HK-2 (cell line): ENCODE data around the gene CBLN3.
A peak's percentile ranks its signal among the peaks of the same experiment; 100 is the strongest.

ENCODE experiments used
- DNase-seq: peaks from one replicate; pipeline ENCODE4 v3.0.0-alpha.2; 2018; ENCODE audit not compliant: unreplicated experiment

Gene CBLN3

GRCh38 chr14:24426150-24426911 is 3.1 kb downstream of the CBLN3 start:
- DNase-seq: no peak

DNA sequence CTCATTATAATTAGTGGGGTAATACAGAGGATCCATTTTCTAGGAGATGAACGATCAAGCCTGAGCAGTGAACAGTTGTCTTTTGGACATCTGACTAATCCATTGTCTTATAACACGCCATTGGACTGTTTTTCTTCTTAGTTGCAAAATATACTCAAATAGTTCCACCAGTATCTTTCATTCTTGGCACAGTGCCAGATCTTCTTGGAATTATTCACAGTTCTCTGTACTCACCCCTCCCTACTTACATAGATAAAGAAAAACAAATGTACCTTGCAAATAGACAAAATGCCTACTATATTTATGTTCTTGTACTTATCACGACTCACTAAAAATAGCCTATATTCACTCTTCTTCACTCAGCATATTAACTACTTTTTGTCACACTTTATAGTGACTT is 3.8 kb downstream of the CBLN3 start:
- no peak for DNase-seq

GRCh38 chr14:24422694-24423601 is 6.5 kb downstream of the CBLN3 start:
- DNase-seq: no peak

DNA sequence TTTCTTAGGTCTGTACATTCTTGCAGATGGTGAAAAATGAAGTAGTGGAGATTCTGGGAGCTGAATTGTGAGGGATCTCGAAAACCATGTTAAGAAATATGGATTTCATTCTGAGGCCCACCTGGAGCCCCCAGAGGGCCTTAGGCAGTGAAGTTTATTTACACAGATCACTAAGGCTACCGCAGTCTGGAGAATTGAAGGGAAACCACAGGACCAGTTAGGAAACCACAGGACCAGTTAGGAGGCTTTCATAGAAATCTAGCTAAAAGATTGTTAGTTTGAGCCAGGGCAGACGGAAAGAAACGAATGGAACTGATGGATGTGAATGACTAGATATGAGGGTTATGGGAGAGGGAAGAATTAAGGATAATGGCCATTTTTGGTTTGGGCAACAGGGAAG is 7.2 kb downstream of the CBLN3 start:
- no peak for DNase-seq

GRCh38 chr14:24418492-24418873 is 11.0 kb downstream of the CBLN3 start:
- DNase-seq: no peak

DNA sequence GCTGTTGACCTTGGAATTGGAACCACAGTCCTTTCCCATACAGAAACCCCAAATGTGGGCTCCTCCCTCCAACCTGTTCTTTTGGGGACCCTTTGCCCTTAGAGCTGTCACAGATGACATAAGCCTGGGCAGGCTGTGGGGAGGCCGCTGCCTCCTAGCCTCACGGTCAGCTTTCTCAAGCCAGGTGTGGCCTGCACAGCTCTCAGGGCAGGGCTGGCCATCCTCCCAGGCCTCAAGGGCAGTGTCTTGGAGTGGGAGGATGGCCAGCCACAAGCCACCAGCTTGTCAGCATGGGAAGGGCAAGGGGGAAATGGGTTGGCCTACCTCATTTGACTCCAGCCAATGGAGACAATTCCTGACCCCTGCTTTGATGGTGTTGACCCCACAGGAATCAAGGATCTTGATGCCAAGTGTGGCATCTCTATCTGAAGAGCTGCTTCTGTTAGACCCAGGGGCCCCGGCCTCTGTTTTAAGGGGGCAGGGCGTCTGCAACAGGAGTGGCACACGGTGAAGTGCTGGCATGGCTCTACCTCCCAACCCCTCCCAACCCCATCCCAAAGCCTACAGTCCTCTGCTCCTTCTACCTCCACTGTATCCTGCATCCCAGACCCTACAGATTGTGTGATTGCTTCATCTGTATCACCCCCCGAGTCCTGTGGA is 11.5 kb downstream of the CBLN3 start:
- no peak for DNase-seq

GRCh38 chr14:24416932-24417619 is 12.4 kb downstream of the CBLN3 start:
- DNase-seq: no peak

DNA sequence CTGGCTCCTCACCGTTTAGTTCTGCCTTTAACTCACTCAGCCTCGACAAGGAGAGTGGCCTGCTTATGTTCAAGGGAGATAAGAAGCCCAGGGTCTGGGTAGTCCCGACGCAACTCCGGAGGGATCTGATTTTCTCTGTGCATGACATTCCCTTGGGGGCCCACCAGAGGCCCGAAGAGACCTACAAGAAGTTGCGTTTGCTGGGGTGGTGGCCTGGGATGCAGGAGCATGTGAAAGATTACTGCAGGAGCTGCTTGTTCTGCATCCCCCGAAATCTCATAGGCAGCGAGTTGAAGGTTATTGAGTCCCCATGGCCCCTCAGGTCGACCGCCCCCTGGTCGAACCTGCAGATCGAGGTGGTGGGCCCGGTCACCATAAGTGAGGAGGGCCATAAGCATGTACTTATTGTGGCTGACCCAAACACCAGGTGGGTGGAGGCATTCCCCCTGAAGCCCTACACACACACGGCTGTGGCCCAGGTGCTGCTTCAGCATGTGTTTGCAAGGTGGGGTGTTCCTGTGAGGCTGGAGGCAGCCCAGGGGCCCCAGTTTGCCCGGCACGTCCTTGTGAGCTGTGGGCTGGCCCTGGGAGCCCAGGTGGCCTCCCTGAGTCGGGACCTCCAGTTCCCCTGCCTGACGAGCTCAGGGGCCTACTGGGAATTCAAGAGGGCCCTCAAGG is 13.1 kb downstream of the CBLN3 start:
- DNase-seq: no peak

DNA sequence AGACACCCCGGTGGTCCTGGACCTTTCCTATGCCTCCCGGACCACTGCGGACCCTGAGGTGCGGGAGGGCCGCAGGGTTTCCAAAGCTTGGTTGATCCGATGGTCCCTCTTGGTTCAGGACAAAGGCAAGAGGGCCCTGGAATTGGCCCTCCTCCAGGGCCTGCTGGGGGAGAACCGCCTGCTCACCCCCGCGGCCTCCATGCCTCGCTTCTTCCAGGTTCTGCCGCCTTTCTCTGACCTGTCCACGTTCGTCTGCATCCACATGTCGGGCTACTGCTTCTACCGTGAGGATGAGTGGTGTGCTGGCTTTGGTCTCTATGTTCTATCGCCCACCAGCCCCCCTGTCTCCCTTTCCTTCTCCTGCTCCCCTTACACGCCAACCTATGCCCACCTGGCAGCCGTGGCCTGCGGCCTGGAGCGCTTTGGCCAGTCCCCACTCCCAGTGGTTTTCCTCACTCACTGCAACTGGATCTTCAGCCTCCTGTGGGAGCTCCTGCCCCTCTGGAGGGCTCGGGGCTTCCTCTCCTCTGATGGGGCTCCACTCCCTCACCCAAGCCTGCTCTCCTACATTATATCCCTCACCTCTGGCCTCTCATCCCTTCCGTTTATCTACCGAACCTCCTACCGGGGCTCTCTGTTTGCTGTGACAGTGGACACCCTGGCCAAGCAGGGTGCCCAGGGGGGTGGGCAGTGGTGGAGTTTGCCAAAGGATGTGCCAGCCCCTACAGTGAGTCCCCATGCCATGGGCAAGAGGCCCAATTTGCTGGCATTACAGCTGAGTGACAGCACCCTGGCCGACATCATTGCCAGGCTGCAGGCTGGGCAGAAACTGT is 13.8 kb downstream of the CBLN3 start:
- DNase-seq: no peak

- no peak for DNase-seq
These were observed 14.6 kb downstream of the CBLN3 start for GRCh38 chr14:24414732-24415420.

GRCh38 chr14:24414077-24414476 is 15.4 kb downstream of the CBLN3 start:
- no peak for DNase-seq

DNA sequence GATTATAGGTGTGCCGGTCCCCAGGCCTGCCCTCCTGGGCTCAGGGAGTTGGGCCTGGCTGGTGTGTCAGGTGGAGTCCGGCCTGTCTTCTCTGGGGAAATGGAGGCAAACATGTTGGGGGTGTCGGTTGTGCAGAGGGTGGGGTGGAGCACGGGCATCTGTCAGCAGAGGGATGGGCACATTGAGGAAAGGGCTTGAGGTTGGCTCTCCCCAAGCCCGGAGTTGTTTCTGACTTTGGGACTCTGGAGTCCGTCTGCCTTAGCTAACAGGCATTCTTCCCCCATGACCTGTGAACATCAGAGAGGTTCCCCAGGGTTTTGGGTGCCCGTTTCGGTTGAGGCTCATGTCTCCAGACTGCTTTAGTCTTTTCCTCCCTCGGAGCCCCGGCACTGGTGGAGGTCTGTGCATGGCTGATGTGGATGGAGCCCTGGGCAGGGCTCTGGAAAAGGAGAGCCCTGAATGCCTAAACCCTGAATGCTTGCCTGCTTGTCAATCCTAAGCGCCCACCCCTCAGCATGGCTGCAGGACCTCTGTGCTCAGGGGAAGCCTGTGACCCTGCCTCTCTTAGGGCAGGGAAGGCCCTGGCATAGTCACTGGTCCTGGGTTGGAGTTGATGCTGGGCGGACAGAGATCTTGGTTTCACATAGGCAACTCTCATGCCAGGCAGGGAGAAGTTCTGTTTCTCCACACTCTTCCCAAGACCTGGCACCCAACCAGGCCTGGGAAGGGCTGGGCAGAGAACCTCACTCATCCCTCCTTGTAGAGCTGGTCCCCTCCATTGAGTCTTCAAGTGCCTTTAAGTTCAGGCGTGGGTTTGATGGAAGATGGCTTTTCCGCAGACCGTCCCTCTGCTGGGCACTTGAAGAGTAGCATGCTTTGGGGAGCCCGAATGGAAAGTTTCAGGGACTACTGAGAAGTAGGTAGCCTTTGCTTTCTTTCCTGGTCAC is 17.8 kb downstream of the CBLN3 start:
- DNase-seq: peak; percentile 24

- DNase-seq: no peak
These were observed 19.5 kb downstream of the CBLN3 start for GRCh38 chr14:24409956-24410355.

GRCh38 chr14:24409192-24409591 is 20.3 kb downstream of the CBLN3 start:
- DNase-seq: no peak

DNA sequence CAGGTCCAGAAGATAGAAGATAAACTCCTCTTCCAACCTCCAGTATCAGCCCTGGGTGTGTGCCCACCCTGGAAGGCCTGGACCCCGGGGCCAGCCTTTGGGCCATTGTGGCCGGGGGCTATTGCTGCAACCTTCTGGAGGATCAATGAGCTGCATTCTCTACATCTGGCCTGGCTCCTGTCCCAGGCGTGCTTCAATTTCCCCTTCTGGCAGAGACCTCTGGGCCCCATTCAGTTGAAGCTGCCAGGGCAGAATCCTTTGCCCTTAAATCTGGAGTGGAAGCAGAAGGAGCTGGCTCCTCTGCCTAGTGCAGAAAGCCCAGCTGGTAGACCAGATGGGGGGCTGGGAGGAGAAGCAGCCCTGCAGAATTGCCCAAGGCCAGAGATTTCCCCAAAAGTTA is 20.7 kb downstream of the CBLN3 start:
- DNase-seq: no peak

DNA sequence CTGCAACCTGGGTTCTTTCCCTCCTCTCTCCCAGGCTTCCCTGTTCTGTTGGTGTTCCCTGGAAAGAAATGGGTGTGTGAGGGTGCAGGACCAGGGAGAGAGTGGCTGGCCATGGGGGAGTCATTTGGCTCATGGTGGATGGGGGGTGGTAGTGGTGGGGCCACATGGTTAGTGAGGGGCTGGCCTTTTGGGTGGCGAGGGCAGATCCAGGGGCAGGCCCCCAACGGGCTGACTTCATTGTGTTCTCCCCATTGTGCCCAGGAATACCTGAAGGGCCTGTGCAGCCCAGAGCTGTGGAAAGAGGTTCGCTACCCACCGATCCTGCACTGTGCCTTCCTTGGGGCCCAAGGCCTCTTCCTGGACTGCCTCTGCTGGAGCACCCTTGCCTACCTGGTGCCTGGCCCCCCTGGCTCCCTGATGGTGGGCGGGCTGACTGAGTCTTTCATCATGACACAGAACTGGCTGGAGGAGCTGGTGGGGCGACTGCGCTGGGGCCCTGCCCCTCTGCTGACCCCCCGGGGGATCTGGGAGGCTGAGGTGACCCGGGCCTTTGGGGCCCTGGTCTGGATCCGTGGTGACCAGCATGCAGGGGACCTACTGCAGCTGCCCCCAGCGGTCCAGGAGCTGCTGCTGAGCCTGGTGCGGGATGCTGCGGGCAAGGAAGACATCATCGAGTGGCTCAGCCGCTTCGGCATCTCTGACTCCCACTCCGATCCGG is 21.7 kb downstream of the CBLN3 start:
- DNase-seq: no peak

GRCh38 chr14:24406416-24406815 is 23.1 kb downstream of the CBLN3 start:
- DNase-seq: no peak

- DNase-seq: no peak
These were observed 24.7 kb downstream of the CBLN3 start for GRCh38 chr14:24404814-24405213.
